GM19035 (cell line): ENCODE data around the gene NOS1AP.

Experiments used
- ATAC-seq: cut with Tn5 transposase; IDR thresholded peaks from one replicate; pipeline ENCODE4 v1.9.1; 2021; ENCODE audit not compliant: unreplicated experiment

NOS1AP gene

DNA sequence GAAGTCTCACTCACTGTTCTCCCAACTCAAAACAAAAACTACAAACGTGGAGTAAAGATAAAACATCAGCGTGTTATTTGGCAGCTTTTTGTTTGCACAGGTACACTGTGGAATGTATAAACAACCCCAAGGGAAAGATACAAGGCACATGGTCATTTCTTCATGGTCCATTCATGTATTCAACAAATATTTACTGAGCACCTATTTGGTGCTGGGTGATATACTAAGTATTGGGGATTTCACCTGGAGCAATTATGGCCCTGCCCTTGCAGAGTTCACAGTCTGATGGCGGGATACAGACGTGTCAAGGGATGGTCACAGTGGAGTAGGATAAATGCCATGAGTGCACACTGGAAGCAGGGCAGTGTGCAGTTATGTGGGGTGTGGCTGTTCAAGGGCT lies 171.1 kb downstream of the NOS1AP start:
- ATAC-seq, result no peak

DNA sequence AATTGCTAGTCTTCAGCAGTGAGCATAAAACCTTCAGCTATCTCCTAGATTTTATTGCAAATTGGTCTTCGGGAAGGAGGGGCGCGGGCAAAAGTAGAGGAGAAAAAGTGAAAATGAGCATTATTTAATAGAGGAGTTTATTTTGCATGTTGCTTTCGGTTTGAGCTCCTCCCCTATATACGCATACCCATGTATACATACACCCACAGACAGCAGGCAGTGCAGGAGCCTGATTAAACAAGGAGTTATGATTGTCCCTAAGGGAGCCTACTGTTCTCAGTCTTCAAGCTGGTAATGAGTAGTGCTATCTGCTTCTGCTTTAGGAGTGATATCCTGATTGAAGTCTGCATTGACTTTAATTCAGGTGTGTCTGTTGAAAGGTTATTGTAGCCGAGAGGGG lies 173.3 kb downstream of the NOS1AP start:
- ATAC-seq, result no peak

DNA sequence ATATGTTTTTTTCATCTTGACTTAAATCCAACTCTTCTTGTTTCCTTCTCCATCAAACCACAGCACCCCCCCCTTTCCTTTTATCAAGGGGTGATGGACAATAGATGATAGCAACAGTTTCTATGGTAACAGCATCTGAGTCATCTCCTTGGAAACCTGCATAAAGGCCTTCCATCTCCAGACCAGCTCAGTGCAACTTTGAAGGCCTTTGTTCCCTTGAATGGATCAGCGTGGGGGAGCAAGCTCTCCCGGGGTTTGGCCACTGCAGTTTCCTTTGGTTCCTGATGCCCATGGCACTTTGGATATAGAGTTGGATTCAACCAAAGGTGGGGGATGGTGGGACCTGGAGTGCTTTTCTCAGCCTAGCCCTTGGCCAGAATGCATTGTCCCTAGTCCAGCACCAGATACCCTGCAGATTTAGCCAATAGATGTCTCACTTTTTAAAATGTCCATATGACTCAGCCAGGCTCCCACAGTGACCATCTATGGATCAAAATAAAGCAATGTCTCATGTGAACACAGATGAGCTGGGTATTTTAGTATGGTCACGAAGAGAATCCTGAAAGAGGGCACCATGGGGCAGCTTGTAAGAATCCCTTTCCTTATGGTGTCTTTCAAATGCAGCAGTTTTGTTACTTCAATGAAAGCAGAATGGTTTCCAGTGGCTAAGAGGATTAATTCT lies 179.5 kb downstream of the NOS1AP start:
- no peak for ATAC-seq

DNA sequence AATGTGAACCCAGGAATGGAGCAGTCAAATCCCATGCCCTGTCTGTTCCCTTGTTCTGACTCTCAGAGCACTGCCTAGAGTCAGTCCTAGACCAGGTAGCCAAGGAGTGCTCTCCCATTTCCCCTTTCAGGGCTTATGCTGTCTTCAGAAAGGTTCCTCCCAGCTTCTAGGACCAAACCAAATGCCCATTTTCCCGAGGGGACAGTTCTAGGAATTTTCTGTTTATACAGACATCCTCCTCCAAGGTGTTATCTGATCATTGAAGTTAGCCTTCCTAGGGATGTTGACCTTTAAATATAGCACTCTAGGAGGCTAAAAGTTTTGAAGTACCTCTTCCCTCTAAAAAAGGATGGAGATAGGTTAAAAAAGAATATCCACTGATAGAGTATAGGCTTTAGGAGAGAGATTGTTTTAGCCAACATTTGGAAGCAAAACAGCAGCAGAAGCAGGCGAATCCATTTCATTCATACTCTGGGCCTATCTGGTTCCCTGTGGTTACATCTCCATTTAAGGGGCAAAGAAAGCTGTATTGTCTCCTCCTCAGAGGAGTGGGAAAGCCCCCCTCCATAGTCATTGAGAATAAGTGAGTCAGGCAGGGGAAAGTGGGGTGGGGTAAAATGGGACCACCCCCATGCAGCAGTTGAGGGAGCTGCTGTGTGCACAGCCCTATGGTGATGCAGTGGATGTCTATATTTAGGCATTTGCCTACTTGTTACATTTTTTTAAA lies 180.7 kb downstream of the NOS1AP start:
- no peak for ATAC-seq

DNA sequence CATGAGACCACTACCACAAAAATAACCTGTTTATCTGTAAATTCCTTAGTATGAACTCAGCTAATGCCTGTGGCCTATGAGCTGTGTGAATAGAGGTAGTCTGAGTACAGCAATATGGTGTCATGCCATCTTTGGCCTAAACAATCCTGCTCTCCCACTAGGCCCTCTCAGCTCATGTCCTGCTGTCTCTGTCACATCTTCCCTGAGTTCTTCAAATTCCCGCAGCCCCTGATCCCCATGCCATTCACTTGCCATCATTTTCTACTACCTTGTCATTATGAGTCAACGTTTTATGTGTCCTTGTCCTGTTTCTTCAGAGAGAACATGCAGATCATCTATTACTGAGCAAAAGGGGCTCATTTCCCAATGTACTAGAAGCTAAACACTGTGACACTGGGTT lies 181.6 kb downstream of the NOS1AP start:
- ATAC-seq, result no peak

DNA sequence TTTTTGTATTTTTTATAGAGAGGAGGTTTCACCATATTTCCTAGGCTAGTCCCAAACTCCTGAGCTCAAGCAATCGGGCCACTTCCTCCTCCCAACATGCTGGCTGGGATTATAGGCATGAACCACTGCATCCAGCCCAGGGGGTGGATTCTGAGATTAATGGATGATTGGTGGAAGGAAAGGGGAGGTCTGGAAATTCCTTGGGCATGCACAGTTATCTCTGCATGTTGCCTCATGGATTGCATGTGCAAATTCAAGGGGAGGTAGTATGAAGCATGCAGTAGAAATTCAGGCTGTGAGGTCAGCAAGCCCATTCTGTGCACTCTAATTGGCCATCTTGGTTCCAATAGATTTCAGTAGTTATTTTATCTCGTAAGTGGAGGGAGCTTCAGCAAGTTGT lies 182.7 kb downstream of the NOS1AP start:
- ATAC-seq, result no peak

DNA sequence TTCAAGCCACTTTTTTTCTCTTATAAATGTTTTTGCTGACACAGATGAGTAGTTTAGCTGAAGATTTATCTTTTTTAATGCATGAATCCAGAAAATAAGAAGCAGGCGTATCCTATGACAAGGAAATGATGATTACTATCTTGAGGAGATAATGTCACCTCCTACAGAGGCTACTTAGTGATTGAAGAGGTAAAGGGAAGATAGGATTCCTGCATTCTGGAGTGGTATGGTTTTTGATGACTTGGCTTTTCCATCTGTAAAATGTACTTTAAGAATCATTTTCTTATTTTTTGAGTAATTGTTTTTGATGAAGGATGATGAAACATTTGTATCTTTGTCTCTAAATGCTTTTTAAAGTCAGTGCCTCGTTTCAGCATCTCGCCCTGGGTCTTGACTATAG lies 184.3 kb downstream of the NOS1AP start:
- ATAC-seq, result no peak

DNA sequence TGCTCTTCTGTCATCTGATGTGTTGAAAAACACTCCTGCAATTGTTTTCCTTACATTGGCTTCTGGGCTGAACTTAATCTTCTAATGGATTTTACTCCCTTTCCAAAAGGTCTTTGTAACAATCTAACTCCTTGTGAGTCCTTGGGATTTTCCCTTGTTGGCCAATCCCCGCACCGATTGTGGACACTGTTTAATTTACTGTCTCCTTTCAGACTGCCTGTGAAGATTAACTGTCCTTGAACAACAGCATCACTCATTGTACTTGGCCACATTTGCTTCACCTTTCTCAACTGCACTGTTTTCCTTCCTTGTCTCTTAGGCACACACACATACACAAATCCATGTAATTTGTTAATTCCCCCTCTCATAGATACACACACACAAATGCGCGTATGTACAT lies 186.8 kb downstream of the NOS1AP start:
- ATAC-seq, result no peak

DNA sequence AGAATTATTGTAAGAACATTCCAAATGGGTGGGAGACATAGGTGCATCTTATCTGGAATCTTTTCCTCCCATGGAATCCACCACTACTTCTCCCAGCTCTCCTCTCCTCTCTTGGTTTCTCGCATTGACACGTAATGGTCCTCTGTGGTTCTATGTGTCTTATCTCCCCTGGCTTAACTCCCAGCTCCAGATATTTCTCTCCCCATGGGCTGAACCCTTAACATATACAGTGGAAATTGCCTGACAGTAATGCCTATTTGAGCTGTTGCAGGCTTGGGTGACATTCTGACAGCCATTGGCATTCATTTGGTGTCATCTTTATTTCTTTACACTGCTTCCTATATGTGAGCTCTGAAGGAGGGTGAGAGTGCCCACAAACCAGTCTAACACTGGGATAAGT lies 188.9 kb downstream of the NOS1AP start:
- ATAC-seq, result no peak

DNA sequence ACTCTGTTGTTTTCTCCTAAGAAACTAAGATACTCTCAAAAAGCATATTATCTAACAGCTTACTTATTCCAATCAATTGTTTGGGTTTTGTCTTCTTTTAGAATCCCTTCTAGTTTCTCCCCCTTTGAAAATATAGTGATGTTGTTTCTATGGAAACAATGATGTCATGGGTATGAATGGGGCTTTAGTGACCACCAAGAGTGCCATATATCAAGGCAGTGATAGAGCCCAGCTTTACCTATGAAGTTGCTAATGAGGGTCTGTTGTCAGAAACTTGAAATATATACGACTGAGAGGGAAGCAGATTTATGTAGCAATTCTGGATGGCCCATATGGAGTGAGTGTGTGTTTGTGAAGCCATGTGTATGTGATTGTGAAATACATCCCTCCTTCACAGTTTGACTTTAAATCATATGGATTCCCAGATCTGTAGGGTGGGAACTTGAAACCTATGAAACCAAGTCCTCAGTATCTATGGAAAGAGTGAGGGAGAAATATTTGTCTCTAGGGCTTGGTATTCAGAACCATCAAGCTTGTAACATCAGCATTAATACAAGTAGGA lies 190.5 kb downstream of the NOS1AP start:
- no peak for ATAC-seq

DNA sequence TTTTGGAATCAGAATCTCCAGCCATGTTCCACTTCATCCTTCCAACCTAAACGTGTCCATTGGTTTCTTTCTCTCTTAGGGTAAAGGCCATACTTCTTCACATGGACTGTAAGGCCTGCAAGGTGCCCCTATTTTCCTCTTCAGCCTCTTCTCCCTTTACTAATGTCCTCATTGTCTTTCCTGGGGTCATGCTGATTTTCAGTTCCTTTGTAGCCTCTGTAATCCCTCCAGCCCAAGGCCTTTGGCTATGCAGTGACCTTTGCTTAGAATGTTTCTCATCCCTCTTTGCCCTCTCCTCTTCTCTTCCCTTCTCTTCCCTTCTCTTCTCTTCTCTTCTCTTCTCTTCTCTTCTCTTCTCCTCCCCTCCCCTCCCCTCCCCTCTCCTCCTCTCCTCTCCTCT lies 194.6 kb downstream of the NOS1AP start:
- ATAC-seq, result no peak

DNA sequence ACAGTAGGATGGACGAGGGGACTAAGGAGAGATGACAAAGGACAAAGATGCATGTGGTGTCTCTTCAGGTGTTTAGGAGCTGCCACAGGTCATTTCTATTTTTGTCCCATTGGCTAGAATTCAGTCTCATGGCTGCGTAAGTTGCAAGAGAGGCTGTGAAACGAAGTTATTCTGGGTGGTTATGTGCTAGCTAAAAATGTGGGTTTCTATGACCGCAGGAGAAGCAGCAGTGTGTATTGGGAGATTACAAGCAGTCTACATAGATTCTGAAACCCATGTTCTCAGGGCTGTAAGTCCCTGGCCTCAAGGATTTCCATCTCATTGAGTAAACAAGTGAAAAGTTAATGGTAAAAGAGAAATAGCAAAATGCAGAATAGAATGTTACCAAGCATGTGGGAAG lies 196.5 kb downstream of the NOS1AP start:
- ATAC-seq, result peak; percentile 68

DNA sequence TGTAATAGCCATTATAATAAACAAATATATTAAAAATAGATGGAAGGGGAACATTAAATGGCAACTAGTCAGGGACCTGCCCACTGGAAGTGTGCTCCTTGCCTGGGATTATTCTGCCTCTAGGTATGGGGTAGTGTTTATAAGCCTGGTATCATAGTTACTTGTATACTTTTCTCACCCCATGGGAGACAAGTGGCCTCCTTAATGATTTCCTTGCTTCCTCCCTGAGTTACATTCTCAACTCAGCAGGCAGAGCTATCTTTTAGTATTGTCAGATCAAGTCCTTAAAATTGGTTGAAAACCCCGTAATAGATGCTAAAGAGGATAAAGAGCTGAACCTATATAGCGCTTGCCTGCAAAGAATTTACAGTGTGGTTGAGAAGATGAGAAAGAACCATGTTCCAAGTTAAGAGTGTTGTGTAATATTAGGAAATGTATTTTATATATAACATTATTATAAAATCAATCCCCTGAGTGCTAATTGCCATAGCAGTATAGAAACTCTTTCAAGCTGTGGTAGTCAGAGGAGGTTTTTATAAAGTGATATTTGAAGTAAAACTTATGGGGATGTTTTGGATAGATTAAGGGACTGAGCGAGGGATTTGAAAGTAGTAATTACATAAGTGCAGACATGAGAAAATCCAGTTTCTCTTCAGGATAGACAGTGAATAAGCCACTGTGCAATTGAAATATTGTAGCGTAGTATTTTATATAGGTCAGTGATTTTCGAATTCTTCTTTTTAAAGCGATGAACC lies 200.7 kb downstream of the NOS1AP start:
- ATAC-seq, result no peak

DNA sequence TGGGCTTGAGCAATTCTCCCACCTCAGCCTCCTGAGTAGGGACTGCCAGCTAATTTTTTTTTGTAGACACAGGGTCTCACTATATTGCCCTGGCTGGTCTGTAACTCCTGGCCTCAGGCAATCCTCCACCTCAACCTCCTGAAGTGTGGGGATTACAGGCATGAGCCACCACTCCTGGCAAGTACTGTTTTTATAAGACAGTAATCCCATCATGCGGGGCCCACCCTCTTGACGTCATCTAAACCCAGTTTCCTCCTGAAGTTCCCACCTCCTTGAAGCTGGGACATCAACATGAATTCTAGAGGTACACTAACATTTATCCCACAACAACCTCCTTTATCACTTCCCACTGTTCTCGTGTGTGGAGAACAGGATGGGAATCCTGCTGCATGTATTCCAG lies 202.5 kb downstream of the NOS1AP start:
- no peak for ATAC-seq

DNA sequence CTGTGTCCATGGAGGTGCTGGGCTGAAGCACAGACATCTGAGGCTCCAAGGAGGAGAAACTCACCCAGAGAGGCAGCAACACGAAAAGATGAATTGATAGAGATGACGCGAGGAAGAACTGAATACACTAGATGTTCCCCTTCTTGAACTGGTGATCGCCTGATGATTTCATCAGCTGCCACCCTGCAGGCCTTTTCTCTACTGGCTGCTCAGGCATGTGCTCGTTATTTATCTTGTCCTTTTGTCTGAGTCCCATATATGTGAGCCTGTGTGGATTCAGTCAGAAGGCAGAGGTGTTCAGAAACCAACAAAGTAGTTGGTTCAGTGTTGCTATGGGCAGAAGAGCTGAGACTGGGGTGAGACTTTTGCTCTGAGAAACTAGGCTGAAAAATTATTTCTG lies 202.9 kb downstream of the NOS1AP start:
- ATAC-seq, result no peak

DNA sequence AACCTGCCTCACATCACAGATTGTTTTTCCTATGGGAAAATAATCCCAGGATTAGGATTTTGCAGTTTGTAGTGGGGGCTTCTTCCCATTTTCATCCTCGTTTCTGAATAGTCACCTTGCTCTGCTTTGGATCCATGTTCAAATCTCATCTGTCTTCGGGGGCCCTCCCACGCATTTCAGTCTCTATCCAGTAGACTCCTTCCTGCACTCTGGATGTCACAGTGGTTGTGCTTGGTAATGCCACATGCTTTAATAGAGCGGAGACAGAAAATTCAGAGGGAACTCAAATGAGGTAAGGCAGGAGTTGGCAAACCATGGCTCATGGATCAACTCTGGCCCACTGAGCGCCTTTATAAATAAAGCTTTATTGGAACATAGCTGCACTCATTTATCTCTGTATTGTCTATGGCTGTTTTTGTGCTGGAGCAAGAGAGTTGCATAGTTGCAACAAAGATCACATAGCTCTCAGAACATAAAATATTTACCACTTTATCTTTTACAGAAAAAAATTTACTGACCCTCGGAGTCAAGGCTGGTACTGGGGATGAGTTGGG lies 206.2 kb downstream of the NOS1AP start:
- no peak for ATAC-seq

DNA sequence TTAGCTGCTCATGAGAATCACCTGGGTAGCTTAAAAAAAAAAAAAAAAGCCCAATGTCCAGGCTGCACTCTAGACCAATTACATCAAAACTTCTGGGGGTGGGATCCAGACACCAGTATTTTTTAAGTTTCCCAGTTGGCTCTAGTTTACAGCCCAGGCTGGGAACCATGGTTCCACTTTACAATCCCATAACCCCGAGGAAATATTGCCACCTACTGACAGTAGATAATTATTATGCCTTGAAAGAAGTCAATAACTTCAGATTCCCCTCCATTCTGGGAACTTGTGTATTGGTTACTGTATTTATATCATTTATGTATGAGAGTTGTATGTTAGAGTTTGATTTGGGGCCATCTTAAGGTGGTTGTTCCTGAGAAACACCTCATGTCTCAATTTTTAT lies 207.0 kb downstream of the NOS1AP start:
- ATAC-seq, result no peak

DNA sequence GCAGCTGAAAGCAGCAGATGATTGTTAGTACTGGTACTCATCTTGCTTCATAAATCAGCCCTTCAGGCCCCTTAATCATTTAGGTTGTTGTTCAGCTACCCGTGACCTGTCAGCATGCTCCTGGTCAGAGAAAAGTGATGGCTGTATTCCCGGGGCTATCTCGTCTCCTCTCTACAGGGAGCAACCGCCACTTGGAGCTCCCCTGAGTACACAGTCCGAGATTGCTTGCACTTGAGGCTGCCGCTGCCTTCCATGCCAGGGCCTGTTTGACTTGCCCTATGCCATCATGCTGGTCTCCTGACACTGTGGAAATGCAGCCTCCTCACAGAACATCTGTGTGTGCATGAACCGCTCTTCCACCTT lies 209.6 kb downstream of the NOS1AP start:
- no peak for ATAC-seq

DNA sequence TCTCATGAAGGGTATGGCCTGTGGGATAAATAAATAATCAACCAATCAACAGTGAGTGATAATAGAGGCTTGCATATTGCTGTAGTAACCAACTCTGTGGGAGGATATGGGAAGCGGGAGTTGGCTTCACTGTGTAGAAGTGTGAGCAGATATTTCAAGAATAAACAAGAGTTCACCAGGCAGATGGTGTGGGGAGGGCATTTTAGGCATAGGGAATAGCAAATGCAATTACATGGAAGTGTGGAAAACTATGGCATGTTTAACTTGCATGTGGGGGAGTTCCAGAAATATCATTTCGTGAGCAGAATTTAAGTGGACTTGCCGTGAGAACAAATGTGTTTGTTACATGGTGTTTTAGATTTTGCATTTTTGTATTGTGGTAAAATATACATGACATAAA lies 211.9 kb downstream of the NOS1AP start:
- ATAC-seq, result no peak

DNA sequence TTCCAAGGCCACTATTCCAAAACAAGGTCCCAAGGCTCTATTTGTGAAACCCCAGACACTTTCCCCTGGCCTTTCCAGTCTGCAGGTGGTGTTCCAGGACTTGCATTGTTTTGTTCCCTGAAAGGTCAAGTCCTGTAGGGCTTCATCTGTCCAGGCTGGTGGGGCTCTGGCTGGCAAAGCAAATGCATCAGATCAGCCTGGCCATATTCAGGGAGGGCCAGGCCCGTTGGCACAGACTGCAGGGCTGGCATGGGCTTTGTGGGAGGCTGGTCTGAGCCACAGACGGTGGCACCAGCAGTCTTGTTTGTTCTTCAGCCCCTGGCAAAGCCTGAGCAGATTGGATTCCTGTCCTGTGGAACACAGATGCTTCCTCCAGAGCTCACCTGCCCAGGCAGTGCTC lies 214.2 kb downstream of the NOS1AP start:
- no peak for ATAC-seq

DNA sequence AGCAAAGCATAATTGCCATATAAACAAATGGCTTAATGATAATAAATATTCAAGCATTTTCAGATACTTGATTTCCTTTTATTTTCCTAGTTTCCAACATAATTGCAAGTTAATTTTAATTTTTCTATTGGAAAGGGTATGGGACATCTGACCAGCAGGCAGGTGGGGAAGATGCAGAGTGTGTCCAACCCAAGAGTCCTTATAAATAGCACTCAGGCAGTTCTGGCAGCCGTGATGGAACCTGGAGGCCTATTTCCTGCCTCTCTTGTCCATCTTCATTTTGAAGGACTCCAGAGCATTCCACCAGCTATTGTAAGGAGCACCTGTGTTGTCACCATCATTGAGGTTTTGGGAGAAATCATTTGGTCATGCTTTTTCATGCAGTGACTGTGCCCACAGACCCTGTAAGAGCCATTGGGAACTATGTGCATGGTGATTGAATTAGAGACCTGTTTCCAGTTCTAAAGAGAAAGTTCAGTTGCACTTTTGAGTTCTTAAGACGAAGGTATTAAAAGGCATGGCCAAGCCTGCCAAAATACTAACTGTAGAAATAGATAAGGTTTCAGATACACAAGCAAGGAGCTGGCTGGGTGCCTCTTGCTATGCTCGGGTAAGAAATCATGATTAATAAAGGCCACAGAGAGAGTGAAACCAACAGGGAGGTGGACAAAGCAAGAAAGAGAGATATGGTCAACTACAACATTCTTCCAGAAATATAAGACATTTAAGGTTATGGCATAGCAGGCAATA lies 214.9 kb downstream of the NOS1AP start:
- ATAC-seq, result no peak
